ENCODE measurements around the gene ARPC4. TPM values are rescaled to one million over a fixed set of nuclear protein-coding genes. Genes with fewer than 3 reads are reported as not detected.
A peak's percentile ranks its signal among the peaks of the same experiment; 100 is the strongest.

The ARPC4 gene
- total and polyA plus RNA-seq, 2 donors (not counting 3 experiments of a cell fraction or from before 2014, with no cell fraction given): 181 to 197 TPM

GRCh38 chr3:9754678-9755077 is 38.2 kb upstream of the ARPC4 start:
- peaks cover 12% of the 10 kb centered on the region for H3K79me2 ChIP-seq (ENCODE audit: control insufficient read depth, insufficient read depth, low read length)
- no peaks in the 10 kb centered on the region for H4K20me1 ChIP-seq (replicated peaks; ENCODE audit: control insufficient read depth, extremely low read depth, insufficient read depth, low read length)
- H3K9ac ChIP-seq (replicated peaks; ENCODE audit: extremely low read depth, insufficient read depth, low read length): no peak overlapping the region
- peak overlapping the region; percentile 70 for H2AFZ ChIP-seq (ENCODE audit: low read depth, low read length)
- TF ChIP-seq POLR2AphosphoS5 (IDR thresholded peaks at IDR 0.05; ENCODE audit: insufficient read depth, low read depth, low read length): peak; percentile 19
- TF ChIP-seq FOS (IDR thresholded peaks at IDR 0.05; ENCODE audit: borderline replicate concordance, insufficient read depth, low read length): peak; percentile 30
- TF ChIP-seq GATA2 (IDR thresholded peaks at IDR 0.05; ENCODE audit: insufficient read depth, insufficient read length, low read depth, low read length): no peak
- peak; percentile 31 for DNase-seq (ENCODE audit: low read depth, low spot score)
- H3K9me1 ChIP-seq (replicated peaks; ENCODE audit: control insufficient read depth, extremely low read depth, insufficient read depth, low read length): no peaks in the 10 kb centered on the region
- H3K27me3 ChIP-seq (ENCODE audit: control insufficient read depth in 2 of 2, insufficient read depth in 2 of 2, low read length in 2 of 2): no peaks in the 10 kb centered on the region
- no peak overlapping the region for H3K27ac ChIP-seq (ENCODE audit: insufficient read depth, low read depth, low read length)
- H3K4me2 ChIP-seq (ENCODE audit: insufficient read depth, low read length): peak overlapping the region; percentile 69
- dilution Hi-C loops (cut with MboI; ENCODE audit: extremely low pct_ligation_motif_present, low sequenced_read_pairs): no loop called here
- CTCF ChIA-PET: interaction anchor here (1.1 to 2.0 kb wide), 4 partner anchors 14 to 72 kb away, joined by 3 to 5 read pairs (median 4); no protein-coding TSS in a partner anchor
- no peaks in the 10 kb centered on the region for H3K9me3 ChIP-seq (replicated peaks; ENCODE audit: control insufficient read depth, insufficient read depth, low read length)
- intact Hi-C loops (cut with micrococcal nuclease): loop anchor here (1.0 kb wide), 1 partner anchor 15 kb away; the partner anchor contains the start of gene CAMK1
- H3K4me3 ChIP-seq (replicated peaks in 1 of 3; ENCODE audit: insufficient read depth in 1 of 3, low read depth in 1 of 3, low read length in 3 of 3): no peak overlapping the region
- FAIRE-seq: peak; percentile 69
- peaks cover 0 to 19% of the 10 kb centered on the region in 2 experiments for H3K36me3 ChIP-seq (ENCODE audit: control insufficient read depth in 2 of 2, extremely low read depth in 1 of 2, insufficient read depth in 2 of 2, low read length in 2 of 2)
- POLR2A ChIA-PET: no interaction called here
- peaks cover 24% of the 10 kb centered on the region for H3K4me1 ChIP-seq (ENCODE audit: control insufficient read depth, extremely low read depth, insufficient read depth, low read length)
- BruUV-seq (replicated peaks): no TSS peak

DNA sequence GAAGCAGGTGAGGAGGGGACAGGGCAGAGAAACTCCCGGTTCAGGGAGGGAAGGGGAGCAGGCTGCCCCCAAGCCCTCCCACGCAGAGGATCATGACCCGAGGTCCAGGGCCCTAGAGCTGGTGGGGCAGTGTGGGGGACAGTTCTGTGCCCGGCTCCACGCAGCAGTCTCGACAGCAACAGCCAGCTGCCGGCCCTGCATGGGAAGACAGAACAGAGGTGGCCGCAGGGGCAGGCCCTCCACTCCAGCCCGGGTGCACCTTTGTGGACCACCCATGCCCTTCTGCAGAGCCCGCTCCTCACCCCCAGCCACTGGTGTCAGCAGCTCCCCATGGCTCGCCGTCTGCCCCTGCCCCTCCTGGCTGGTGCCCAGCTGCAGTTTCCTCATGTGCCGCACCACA is 35.5 kb upstream of the ARPC4 start:
- Histone ChIP-seq H3K4me1 (ENCODE audit: control insufficient read depth, extremely low read depth, insufficient read depth, low read length) (peaks cover 12% of the 10 kb centered on the region), H3K27ac (ENCODE audit: insufficient read depth, low read depth, low read length) (no peak overlapping the region), H3K36me3 (ENCODE audit: control insufficient read depth in 2 of 2, extremely low read depth in 1 of 2, insufficient read depth in 2 of 2, low read length in 2 of 2) (peaks cover 0 to 22% of the 10 kb centered on the region in 2 experiments), H3K9me1 (replicated peaks; ENCODE audit: control insufficient read depth, extremely low read depth, insufficient read depth, low read length) (no peaks in the 10 kb centered on the region), H4K20me1 (replicated peaks; ENCODE audit: control insufficient read depth, extremely low read depth, insufficient read depth, low read length) (no peaks in the 10 kb centered on the region), H3K4me2 (ENCODE audit: insufficient read depth, low read length) (no peak overlapping the region), H3K4me3 (replicated peaks in 1 of 3; ENCODE audit: insufficient read depth in 1 of 3, low read depth in 1 of 3, low read length in 3 of 3) (no peak overlapping the region), H2AFZ (ENCODE audit: low read depth, low read length) (no peak overlapping the region), H3K9me3 (replicated peaks; ENCODE audit: control insufficient read depth, insufficient read depth, low read length) (no peaks in the 10 kb centered on the region), H3K27me3 (ENCODE audit: control insufficient read depth in 2 of 2, insufficient read depth in 2 of 2, low read length in 2 of 2) (no peaks in the 10 kb centered on the region), H3K79me2 (ENCODE audit: control insufficient read depth, insufficient read depth, low read length) (no peaks in the 10 kb centered on the region), H3K9ac (replicated peaks; ENCODE audit: extremely low read depth, insufficient read depth, low read length) (no peak overlapping the region)
- DNase-seq (ENCODE audit: low read depth, low spot score) (no peak), FAIRE-seq (no peak)
- ChIA-PET CTCF (interaction anchor here (1.2 kb wide), 1 partner anchor 13 kb away, joined by 3 read pairs; the partner anchor contains the start of gene CAMK1), POLR2A (no interaction called here)
- intact Hi-C loops (cut with micrococcal nuclease) (no loop called here), dilution Hi-C loops (cut with MboI; ENCODE audit: extremely low pct_ligation_motif_present, low sequenced_read_pairs) (no loop called here)
- no TSS peak for BruUV-seq (replicated peaks)
- TF ChIP-seq EZH2 (IDR thresholded peaks at IDR 0.05; ENCODE audit: borderline replicate concordance, low read depth, low read length, severe bottlenecking) (no peak), GATA2 (IDR thresholded peaks at IDR 0.05; ENCODE audit: insufficient read depth, insufficient read length, low read depth, low read length) (no peak), MAX (IDR thresholded peaks at IDR 0.05; ENCODE audit: insufficient read depth, insufficient read length) (no peak), JUN (IDR thresholded peaks at IDR 0.05; ENCODE audit: borderline replicate concordance, insufficient read depth, insufficient read length, low read depth) (no peak), POLR2A (IDR thresholded peaks at IDR 0.05; ENCODE audit: low read depth, low read length) (no peak), FOS (IDR thresholded peaks at IDR 0.05; ENCODE audit: borderline replicate concordance, insufficient read depth, low read length) (no peak), MYC (IDR thresholded peaks at IDR 0.05; ENCODE audit: low read depth, low read length) (no peak), CTCF (IDR thresholded peaks at IDR 0.05; ENCODE audit: extremely low read depth in 1 of 2, insufficient read depth in 1 of 2, low read depth in 1 of 2, low read length in 2 of 2) (no peak), POLR2AphosphoS5 (IDR thresholded peaks at IDR 0.05; ENCODE audit: insufficient read depth, low read depth, low read length) (no peak)
